HG03060 (cell line): ENCODE data around the gene DIPK2A.
A peak's percentile ranks its signal among the peaks of the same experiment; 100 is the strongest.

ENCODE experiments used
- ATAC-seq: cut with Tn5 transposase; IDR thresholded peaks from one replicate; pipeline ENCODE4 v1.9.1; 2021; ENCODE audit warnings: low read depth, moderate number of reproducible peaks; ENCODE audit not compliant: unreplicated experiment

The DIPK2A gene

GRCh38 chr3:143973259-143974021, 1.8 kb downstream of the DIPK2A start:
- ATAC-seq = peak; percentile 22

- ATAC-seq = no peak
These were observed 2.9 kb downstream of the DIPK2A start for GRCh38 chr3:143974271-143975238.

GRCh38 chr3:143975554-143976152, 4.0 kb downstream of the DIPK2A start:
- ATAC-seq = no peak

GRCh38 chr3:143977341-143978262, 6.0 kb downstream of the DIPK2A start:
- no peak for ATAC-seq

- no peak for ATAC-seq
These were observed 6.6 kb downstream of the DIPK2A start for GRCh38 chr3:143978263-143978631.

GRCh38 chr3:143979041-143979440, 7.4 kb downstream of the DIPK2A start:
- no peak for ATAC-seq

- no peak for ATAC-seq
These were observed 8.2 kb downstream of the DIPK2A start for GRCh38 chr3:143979813-143980212.

GRCh38 chr3:143988306-143988705, 16.7 kb downstream of the DIPK2A start:
- ATAC-seq = no peak

GRCh38 chr3:143989461-143989860, 17.8 kb downstream of the DIPK2A start:
- no peak for ATAC-seq

GRCh38 chr3:143991713-143992112, 20.1 kb downstream of the DIPK2A start:
- ATAC-seq = no peak

GRCh38 chr3:143998266-143998665, 26.6 kb downstream of the DIPK2A start:
- no peak for ATAC-seq

- no peak for ATAC-seq
These were observed 31.4 kb downstream of the DIPK2A start for GRCh38 chr3:144003051-144003450.

- no peak for ATAC-seq
These were observed 38.7 kb downstream of the DIPK2A start for GRCh38 chr3:144010371-144010770.

GRCh38 chr3:144011251-144011799, 39.7 kb downstream of the DIPK2A start:
- ATAC-seq = no peak

- ATAC-seq = no peak
These were observed 43.5 kb downstream of the DIPK2A start for GRCh38 chr3:144015133-144015532.

- no peak for ATAC-seq
These were observed 47.2 kb downstream of the DIPK2A start for GRCh38 chr3:144018776-144019175.
